IMR-90 (cell line): ENCODE results near the gene TCF7L1. TPM values are rescaled to one million over a fixed set of nuclear protein-coding genes. Genes with fewer than 3 reads are reported as not detected.

ENCODE experiments used
- ATAC-seq: fragments of 200-7000 bp; cut with Tn5 transposase; 2 replicates; pipeline ENCODE4 v1.9.1; 2020; ENCODE audit warnings: low read depth, mild to moderate bottlenecking, moderate library complexity
- BruUV-seq: library from RNA; stranded (reverse); fragments of 400-500 nt; replicated peaks from 2 replicates; lab custom pipeline; 2021; lab: Mats Ljungman, UMichigan
- CTCF ChIA-PET: fragments of 300-600 bp; formaldehyde crosslinking; extraction: SDS; loops from one replicate; lab custom pipeline; 2021; ENCODE audit warnings: antibody characterized with exemption; lab: Yijun Ruan, JAX
- POLR2A ChIA-PET: fragments of 300-600 bp; sonication (Branson Sonifier 250); formaldehyde crosslinking; loops from one replicate; lab custom pipeline; 2022; ENCODE audit warnings: antibody characterized with exemption; ENCODE audit not compliant: unreplicated experiment; lab: Charles Lee
- DNase-seq: peaks from one replicate; pipeline ENCODE4 v3.0.0; 2013
- H2AFZ ChIP-seq: replicated peaks from 2 replicates; pipeline ENCODE3; 2013; ENCODE audit warnings: low read length, mild to moderate bottlenecking; ENCODE audit not compliant: poor library complexity
- H2AK5ac ChIP-seq: 2 replicates; pipeline ENCODE4 v1.6.1; 2013; ENCODE audit warnings: low read depth, low read length, inconsistent platforms
- H2AK9ac ChIP-seq: replicated peaks from 2 replicates; pipeline ENCODE3; 2013; ENCODE audit warnings: mild to moderate bottlenecking, low read depth, low read length, moderate library complexity; ENCODE audit not compliant: poor library complexity
- H2BK120ac ChIP-seq: 2 replicates; pipeline ENCODE4 v1.6.1; 2013; ENCODE audit warnings: low read depth, low read length, inconsistent platforms
- H2BK15ac ChIP-seq: 3 replicates; pipeline ENCODE4 v1.6.1; 2013; ENCODE audit warnings: low read depth, low read length, inconsistent platforms
- H2BK20ac ChIP-seq: 2 replicates; pipeline ENCODE4 v1.6.1; 2013; ENCODE audit warnings: low read depth, mild to moderate bottlenecking, inconsistent platforms, low read length, moderate library complexity
- H2BK5ac ChIP-seq: 2 replicates; pipeline ENCODE4 v1.6.1; 2013; ENCODE audit warnings: mild to moderate bottlenecking, low read depth, low read length, inconsistent platforms; ENCODE audit not compliant: poor library complexity, severe bottlenecking
- H3K14ac ChIP-seq: replicated peaks from 2 replicates; pipeline ENCODE4 v1.6.1; 2013; ENCODE audit warnings: low read depth, low read length, inconsistent platforms
- H3K18ac ChIP-seq: 2 replicates; pipeline ENCODE4 v1.6.1; 2013; ENCODE audit warnings: low read depth, low read length, control low read depth
- H3K23ac ChIP-seq: 2 replicates; pipeline ENCODE4 v1.6.1; 2013; ENCODE audit warnings: low read depth, low read length, inconsistent platforms
- H3K27ac ChIP-seq: 2 replicates; pipeline ENCODE4 v1.5.1; 2013; ENCODE audit warnings: mild to moderate bottlenecking, control low read depth, low read length; ENCODE audit not compliant: insufficient read depth
- H3K27me3 ChIP-seq: 2 replicates; pipeline ENCODE4 v1.6.1; 2013; ENCODE audit warnings: low read length; ENCODE audit not compliant: control insufficient read depth, insufficient read depth
- H3K36me3 ChIP-seq: 2 replicates; pipeline ENCODE4 v1.6.1; 2013; ENCODE audit warnings: low read length, mixed read lengths; ENCODE audit not compliant: control insufficient read depth, insufficient read depth
- H3K4ac ChIP-seq: 2 replicates; pipeline ENCODE4 v1.6.1; 2013; ENCODE audit warnings: low read depth, low read length, inconsistent platforms
- H3K4me1 ChIP-seq: 2 replicates; pipeline ENCODE4 v1.6.1; 2013; ENCODE audit warnings: low read length, mixed read lengths; ENCODE audit not compliant: control insufficient read depth, insufficient read depth
- H3K4me2 ChIP-seq: 2 replicates; pipeline ENCODE4 v1.6.1; 2013; ENCODE audit warnings: low read depth, mild to moderate bottlenecking, control low read depth, low read length, moderate library complexity
- H3K4me3 ChIP-seq: 2 replicates; pipeline ENCODE4 v1.5.1; 2013; ENCODE audit warnings: low read depth, mild to moderate bottlenecking, control low read depth, low read length, moderate library complexity; ENCODE audit not compliant: insufficient read depth
- H3K56ac ChIP-seq: 2 replicates; pipeline ENCODE4 v1.6.1; 2013; ENCODE audit warnings: low read length, inconsistent platforms; ENCODE audit not compliant: insufficient read depth; ENCODE audit errors: extremely low read depth
- H3K79me1 ChIP-seq, 2 experiments: 2 replicates each; pipeline ENCODE4 v1.6.1; 2013; ENCODE audit warnings: low read length in 2 of 2, inconsistent platforms in 1 of 2, low read depth in 1 of 2
- H3K9ac ChIP-seq: 2 replicates; pipeline ENCODE4 v1.6.1; 2013; ENCODE audit warnings: low read depth, low read length, control low read depth
- H3K9me1 ChIP-seq: 2 replicates; pipeline ENCODE4 v1.6.1; 2013; ENCODE audit warnings: low read length, inconsistent platforms; ENCODE audit not compliant: insufficient read depth
- H3K9me3 ChIP-seq: 2 replicates; pipeline ENCODE4 v1.6.1; 2013; ENCODE audit warnings: low read length; ENCODE audit not compliant: control insufficient read depth, insufficient read depth
- H4K20me1 ChIP-seq: 2 replicates; pipeline ENCODE4 v1.6.1; 2013; ENCODE audit warnings: low read length, inconsistent platforms; ENCODE audit not compliant: insufficient read depth
- H4K5ac ChIP-seq: 2 replicates; pipeline ENCODE4 v1.6.1; 2013; ENCODE audit warnings: mild to moderate bottlenecking, low read depth, low read length, control low read depth
- H4K8ac ChIP-seq, 2 experiments: 2 replicates each; pipeline ENCODE4 v1.6.1; 2013; ENCODE audit warnings: low read depth in 2 of 2, low read length in 2 of 2, control low read depth in 1 of 2, inconsistent platforms in 1 of 2
- H4K91ac ChIP-seq: 2 replicates; pipeline ENCODE4 v1.6.1; 2013; ENCODE audit warnings: low read depth, low read length, inconsistent platforms; ENCODE audit not compliant: insufficient read depth
- BHLHE40 ChIP-seq: fragments of 150-350 bp; IDR thresholded peaks from 2 replicates; pipeline ENCODE4 v1.6.1; 2016; ENCODE audit warnings: mild to moderate bottlenecking, low read depth, low read length
- CEBPB ChIP-seq: IDR thresholded peaks from 2 replicates; pipeline ENCODE4 v1.6.1; 2012; ENCODE audit warnings: low read depth, low read length, improper control_type of control experiment
- CHD1 ChIP-seq: IDR thresholded peaks from 2 replicates; pipeline ENCODE4 v1.6.1; 2012; ENCODE audit warnings: low read depth, low read length, improper control_type of control experiment
- FOS ChIP-seq: fragments of 150-350 bp; IDR thresholded peaks from 2 replicates; pipeline ENCODE4 v1.6.1; 2016; ENCODE audit warnings: low read depth, low read length
- MAZ ChIP-seq: IDR thresholded peaks from 2 replicates; pipeline ENCODE4 v1.6.1; 2012; ENCODE audit warnings: low read depth, mild to moderate bottlenecking, low read length, improper control_type of control experiment, moderate library complexity, borderline replicate concordance
- MXI1 ChIP-seq: IDR thresholded peaks from 2 replicates; pipeline ENCODE4 v1.6.1; 2012; ENCODE audit warnings: low read depth, mild to moderate bottlenecking, low read length, moderate library complexity, borderline replicate concordance
- NFE2L2 ChIP-seq: fragments of 150-350 bp; IDR thresholded peaks from 2 replicates; pipeline ENCODE4 v1.6.1; 2016; ENCODE audit warnings: low read depth, mild to moderate bottlenecking, low read length
- POLR2A ChIP-seq: IDR thresholded peaks from 2 replicates; pipeline ENCODE4 v1.6.1; 2012; ENCODE audit warnings: mild to moderate bottlenecking, low read depth, low read length
- RAD21 ChIP-seq: IDR thresholded peaks from 2 replicates; pipeline ENCODE4 v1.6.1; 2012; ENCODE audit warnings: low read length, improper control_type of control experiment
- RCOR1 ChIP-seq: IDR thresholded peaks from 2 replicates; pipeline ENCODE4 v1.6.1; 2012; ENCODE audit warnings: mild to moderate bottlenecking, low read length, improper control_type of control experiment; ENCODE audit not compliant: insufficient replicate concordance
- RFX5 ChIP-seq: IDR thresholded peaks from 2 replicates; pipeline ENCODE4 v1.8.0; 2012; ENCODE audit warnings: low read depth, mild to moderate bottlenecking, low read length, moderate library complexity
- WGBS, 2 experiments: methylation state at CpG; one replicate each; pipeline versions ENCODE4 v1.1.5 to v1.1.7; 2013; ENCODE audit warnings: missing lambda C conversion rate in 2 of 2; ENCODE audit not compliant: insufficient read length in 1 of 2; ENCODE audit errors: extremely low coverage in 2 of 2; 5-methylcytosine and 5-hydroxymethylcytosine counted together
- dilution Hi-C: fragments of 300-500 bp; cut with HindIII; formaldehyde crosslinking; loops from one replicate; pipeline ENCODE4 v1.14.3; 2018; ENCODE audit warnings: low sequenced_read_pairs; ENCODE audit not compliant: unreplicated experiment
- in situ Hi-C: fragments of 300-500 bp; cut with MboI; formaldehyde crosslinking; loops from 3 replicates; pipeline ENCODE4 v1.14.3; 2019; ENCODE audit warnings: low sequenced_read_pairs, inconsistent platforms, mixed read lengths
- intact Hi-C: fragments of 100-400 bp; cut with micrococcal nuclease; formaldehyde crosslinking; loops from 2 replicates; pipeline ENCODE4 v1.10.0; 2022
- polyA plus RNA-seq, 3 experiments: library from polyadenylated mRNA; depleted of rRNA; stranded (reverse); fragments of >200 nt; gene quantifications; 2 replicates each; pipeline ENCODE4 v1.2.3, GENCODE V29; 2012; ENCODE audit warnings: low replicate concordance in 1 of 3
- total RNA-seq: library from RNA; depleted of rRNA; stranded (reverse); fragments of >200 nt; gene quantifications from 2 replicates; pipeline ENCODE4 v1.2.3, GENCODE V29; 2012
- TF ChIP-seq, protein P1 (sequence below): fragments of 150-350 bp; IDR thresholded peaks from 2 replicates; pipeline ENCODE4 v1.6.1; 2017; ENCODE audit warnings: mild to moderate bottlenecking, antibody characterized with exemption, low read length, low read depth
- TF ChIP-seq, protein P2 (sequence below): conservative IDR thresholded peaks from 2 replicates; pipeline ENCODE4 v1.5.1; 2012; ENCODE audit warnings: mild to moderate bottlenecking, low read depth, low read length, improper control_type of control experiment

TCF7L1 gene
- total and polyA plus RNA-seq, 2 of the 4 experiments (the other 2 are of a cell fraction): 0.72 to 11.1 TPM

DNA sequence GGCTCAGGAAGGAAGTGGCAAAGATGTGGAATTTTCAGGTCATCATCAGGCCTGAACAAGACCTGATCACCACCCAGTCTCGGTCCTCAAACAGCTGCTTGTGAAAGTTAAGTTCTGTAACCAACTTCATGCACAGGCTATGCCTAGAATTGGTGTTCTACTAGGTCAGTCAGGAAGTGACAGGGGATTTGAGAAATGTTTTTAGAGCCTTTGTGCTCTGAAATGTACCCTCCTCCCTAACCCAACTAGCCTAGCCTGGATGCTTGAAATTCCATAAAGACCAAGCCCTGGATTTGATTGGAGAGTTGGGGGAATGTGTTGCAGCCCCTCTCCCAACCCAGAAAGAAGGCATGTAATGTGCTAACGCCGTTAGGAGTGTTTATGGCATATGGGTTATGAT is 131.3 kb downstream of the TCF7L1 start:
- no TSS peak for BruUV-seq
- H4K20me1 ChIP-seq: peaks cover 4% of the 10 kb centered on the region; the same call in 1 of the 2 replicates
- H3K27ac ChIP-seq: no peak overlapping the region
- no peaks in the 10 kb centered on the region for H3K27me3 ChIP-seq
- peak overlapping the region; percentile 42; the same call in 1 of the 2 replicates for H2AK5ac ChIP-seq
- peak overlapping the region; percentile 66 for H3K14ac ChIP-seq
- H3K4me2 ChIP-seq: no peak overlapping the region
- peak overlapping the region; percentile 83 for H3K23ac ChIP-seq
- H3K36me3 ChIP-seq: no peaks in the 10 kb centered on the region
- peak overlapping the region in 1 of 2 experiments; percentile 41; a peak in 1 of 4 replicates for H4K8ac ChIP-seq
- no peak overlapping the region for H3K9ac ChIP-seq
- H4K91ac ChIP-seq: peak overlapping the region; percentile 72
- no peak overlapping the region for H3K56ac ChIP-seq
- WGBS, 2 experiments: no CpG with 5 or more reads among the region's 3 CpGs
- peaks cover 20% of the 10 kb centered on the region for H3K4me1 ChIP-seq
- POLR2A ChIA-PET: no interaction called here
- peak overlapping the region; percentile 22 for H2BK5ac ChIP-seq
- peak overlapping the region; percentile 60 for H2AFZ ChIP-seq
- H3K4me3 ChIP-seq: no peak overlapping the region
- H2AK9ac ChIP-seq: peak overlapping the region; percentile 82
- DNase-seq (peak; percentile 33), ATAC-seq (peak; percentile 72)
- dilution Hi-C loops (no loop called here), intact Hi-C loops (no loop called here), in situ Hi-C loops (no loop called here)
- TF ChIP-seq CHD1 (no peak), RFX5 (no peak), CEBPB (no peak), MXI1 (no peak), POLR2A (no peak), NFE2L2 (no peak), RCOR1 (no peak), MAZ (no peak), FOS (no peak), RAD21 (no peak), BHLHE40 (no peak)
- TF ChIP-seq, protein P1, sequence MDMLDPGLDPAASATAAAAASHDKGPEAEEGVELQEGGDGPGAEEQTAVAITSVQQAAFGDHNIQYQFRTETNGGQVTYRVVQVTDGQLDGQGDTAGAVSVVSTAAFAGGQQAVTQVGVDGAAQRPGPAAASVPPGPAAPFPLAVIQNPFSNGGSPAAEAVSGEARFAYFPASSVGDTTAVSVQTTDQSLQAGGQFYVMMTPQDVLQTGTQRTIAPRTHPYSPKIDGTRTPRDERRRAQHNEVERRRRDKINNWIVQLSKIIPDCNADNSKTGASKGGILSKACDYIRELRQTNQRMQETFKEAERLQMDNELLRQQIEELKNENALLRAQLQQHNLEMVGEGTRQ: no peak
- TF ChIP-seq, protein P2, sequence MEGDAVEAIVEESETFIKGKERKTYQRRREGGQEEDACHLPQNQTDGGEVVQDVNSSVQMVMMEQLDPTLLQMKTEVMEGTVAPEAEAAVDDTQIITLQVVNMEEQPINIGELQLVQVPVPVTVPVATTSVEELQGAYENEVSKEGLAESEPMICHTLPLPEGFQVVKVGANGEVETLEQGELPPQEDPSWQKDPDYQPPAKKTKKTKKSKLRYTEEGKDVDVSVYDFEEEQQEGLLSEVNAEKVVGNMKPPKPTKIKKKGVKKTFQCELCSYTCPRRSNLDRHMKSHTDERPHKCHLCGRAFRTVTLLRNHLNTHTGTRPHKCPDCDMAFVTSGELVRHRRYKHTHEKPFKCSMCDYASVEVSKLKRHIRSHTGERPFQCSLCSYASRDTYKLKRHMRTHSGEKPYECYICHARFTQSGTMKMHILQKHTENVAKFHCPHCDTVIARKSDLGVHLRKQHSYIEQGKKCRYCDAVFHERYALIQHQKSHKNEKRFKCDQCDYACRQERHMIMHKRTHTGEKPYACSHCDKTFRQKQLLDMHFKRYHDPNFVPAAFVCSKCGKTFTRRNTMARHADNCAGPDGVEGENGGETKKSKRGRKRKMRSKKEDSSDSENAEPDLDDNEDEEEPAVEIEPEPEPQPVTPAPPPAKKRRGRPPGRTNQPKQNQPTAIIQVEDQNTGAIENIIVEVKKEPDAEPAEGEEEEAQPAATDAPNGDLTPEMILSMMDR: no peak
- no peaks in the 10 kb centered on the region for H3K9me3 ChIP-seq
- H2BK20ac ChIP-seq: peak overlapping the region; percentile 86; the same call in 1 of the 2 replicates
- no peak overlapping the region for H4K5ac ChIP-seq
- peak overlapping the region; percentile 85 for H3K4ac ChIP-seq
- H2BK120ac ChIP-seq: peak overlapping the region; percentile 86
- peak overlapping the region; percentile 50; the same call in 1 of the 2 replicates for H3K18ac ChIP-seq
- H3K79me1 ChIP-seq: peaks cover 8 to 67% of the 10 kb centered on the region in 2 experiments
- CTCF ChIA-PET: interaction anchor here (1.7 kb wide), 1 partner anchor 131 kb away, joined by 5 read pairs; the partner anchor contains the start of gene TCF7L1
- H2BK15ac ChIP-seq: peak overlapping the region; percentile 78; the same call in 2 of the 3 replicates
- peaks cover 18% of the 10 kb centered on the region for H3K9me1 ChIP-seq
